Body of pancreas (tissue), 4 donors: ENCODE measurements around the gene UBA7.

Experiments used
- POLR2A ChIP-seq, 3 donors: fragments of 450-650 bp; IDR thresholded peaks; one replicate each; pipeline ENCODE4 v1.6.1; 2016; ENCODE audit warnings: antibody characterized with exemption in 3 of 3, mild to moderate bottlenecking in 2 of 3
- TF ChIP-seq, protein P1 (sequence below), 7 experiments: fragments of 450-650 bp in 4 of 7; fragments of 200-600 bp in 3 of 7; sonication (generic) in 3 of 7; IDR thresholded peaks; one replicate each; pipeline ENCODE4 v1.5.1; 2016 to 2019; ENCODE audit warnings: antibody characterized with exemption in 7 of 7

- TF ChIP-seq, protein P1, sequence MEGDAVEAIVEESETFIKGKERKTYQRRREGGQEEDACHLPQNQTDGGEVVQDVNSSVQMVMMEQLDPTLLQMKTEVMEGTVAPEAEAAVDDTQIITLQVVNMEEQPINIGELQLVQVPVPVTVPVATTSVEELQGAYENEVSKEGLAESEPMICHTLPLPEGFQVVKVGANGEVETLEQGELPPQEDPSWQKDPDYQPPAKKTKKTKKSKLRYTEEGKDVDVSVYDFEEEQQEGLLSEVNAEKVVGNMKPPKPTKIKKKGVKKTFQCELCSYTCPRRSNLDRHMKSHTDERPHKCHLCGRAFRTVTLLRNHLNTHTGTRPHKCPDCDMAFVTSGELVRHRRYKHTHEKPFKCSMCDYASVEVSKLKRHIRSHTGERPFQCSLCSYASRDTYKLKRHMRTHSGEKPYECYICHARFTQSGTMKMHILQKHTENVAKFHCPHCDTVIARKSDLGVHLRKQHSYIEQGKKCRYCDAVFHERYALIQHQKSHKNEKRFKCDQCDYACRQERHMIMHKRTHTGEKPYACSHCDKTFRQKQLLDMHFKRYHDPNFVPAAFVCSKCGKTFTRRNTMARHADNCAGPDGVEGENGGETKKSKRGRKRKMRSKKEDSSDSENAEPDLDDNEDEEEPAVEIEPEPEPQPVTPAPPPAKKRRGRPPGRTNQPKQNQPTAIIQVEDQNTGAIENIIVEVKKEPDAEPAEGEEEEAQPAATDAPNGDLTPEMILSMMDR (IDR thresholded peaks at IDR 0.05), result no peak
- no peak for TF ChIP-seq POLR2A (IDR thresholded peaks at IDR 0.05)
Measured at GRCh38 chr3:49785565-49786356, 28.0 kb downstream of the UBA7 start.
